GM18517 (cell line): ENCODE results near the gene HSDL2.

Experiments used
- ATAC-seq: cut with Tn5 transposase; IDR thresholded peaks from one replicate; pipeline ENCODE4 v1.9.1; 2021; ENCODE audit warnings: mild to moderate bottlenecking, moderate library complexity; ENCODE audit not compliant: unreplicated experiment

The HSDL2 gene

DNA sequence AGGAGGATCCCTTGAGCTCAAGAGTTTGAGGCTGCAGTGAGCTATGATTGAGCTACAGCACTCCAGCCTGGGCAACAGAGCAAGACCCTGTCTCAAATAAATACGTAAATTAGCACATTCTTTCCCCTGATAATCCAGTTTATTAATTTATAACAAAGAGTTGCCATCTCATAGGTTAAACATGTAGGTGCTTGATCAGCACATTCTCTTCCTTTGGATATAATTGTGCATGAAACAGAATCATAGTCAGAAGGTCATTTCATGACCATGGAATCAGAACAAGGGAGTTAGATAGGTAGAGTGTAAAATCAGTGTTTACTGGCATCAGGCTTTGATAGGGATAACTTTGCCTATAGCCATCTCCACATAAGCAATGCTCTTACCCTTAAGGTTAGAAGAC lies 63.7 kb downstream of the HSDL2 start:
- ATAC-seq = no peak

- ATAC-seq = no peak
These were observed 65.3 kb downstream of the HSDL2 start for GRCh38 chr9:112445196-112445595.

- no peak for ATAC-seq
These were observed 66.2 kb downstream of the HSDL2 start for GRCh38 chr9:112446080-112446479.

GRCh38 chr9:112446526-112446925 lies 66.6 kb downstream of the HSDL2 start:
- no peak for ATAC-seq

DNA sequence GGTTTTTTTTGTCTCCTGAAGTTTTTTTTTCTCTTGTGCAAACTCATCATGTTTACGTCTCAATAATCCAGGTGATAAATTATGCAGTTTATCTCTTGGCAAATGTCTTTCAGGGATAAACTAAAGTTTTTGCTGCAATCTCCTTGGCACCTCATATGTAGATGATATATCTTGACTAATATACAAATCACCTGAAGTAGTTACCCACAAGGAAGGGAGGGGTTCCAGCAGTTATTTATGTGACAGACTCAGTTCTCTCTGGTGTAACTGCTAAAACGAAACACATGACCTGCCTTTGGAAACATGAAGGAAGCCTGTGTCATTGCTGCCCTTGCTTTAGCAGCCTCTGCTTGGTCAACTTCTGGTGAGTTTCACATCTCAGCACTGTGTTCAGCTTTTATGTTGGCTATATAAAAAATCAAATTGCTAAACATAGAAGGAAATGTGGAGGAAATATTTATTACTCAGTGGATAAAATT lies 67.4 kb downstream of the HSDL2 start:
- ATAC-seq = no peak

DNA sequence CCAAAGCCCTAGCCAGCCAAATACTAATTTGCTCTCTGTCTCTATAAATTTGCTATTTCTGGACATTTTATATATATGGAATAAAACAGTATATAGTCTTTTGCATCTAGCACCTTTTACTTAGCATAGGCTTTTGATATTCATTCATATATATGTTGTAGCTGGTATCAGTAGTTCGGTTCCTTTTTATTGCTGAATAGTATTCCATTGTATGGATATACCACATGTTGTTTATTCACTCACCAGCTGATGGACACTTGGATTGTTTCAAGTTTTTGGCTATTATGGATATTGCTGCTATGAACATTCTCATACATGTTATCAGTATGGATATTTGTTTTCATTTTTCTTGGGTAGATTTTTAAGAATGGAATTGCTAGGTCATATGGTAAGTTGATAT lies 82.9 kb downstream of the HSDL2 start:
- ATAC-seq = no peak

GRCh38 chr9:112465352-112465751 lies 85.4 kb downstream of the HSDL2 start:
- ATAC-seq = no peak

- no peak for ATAC-seq
These were observed 93.1 kb downstream of the HSDL2 start for GRCh38 chr9:112472996-112473395.

DNA sequence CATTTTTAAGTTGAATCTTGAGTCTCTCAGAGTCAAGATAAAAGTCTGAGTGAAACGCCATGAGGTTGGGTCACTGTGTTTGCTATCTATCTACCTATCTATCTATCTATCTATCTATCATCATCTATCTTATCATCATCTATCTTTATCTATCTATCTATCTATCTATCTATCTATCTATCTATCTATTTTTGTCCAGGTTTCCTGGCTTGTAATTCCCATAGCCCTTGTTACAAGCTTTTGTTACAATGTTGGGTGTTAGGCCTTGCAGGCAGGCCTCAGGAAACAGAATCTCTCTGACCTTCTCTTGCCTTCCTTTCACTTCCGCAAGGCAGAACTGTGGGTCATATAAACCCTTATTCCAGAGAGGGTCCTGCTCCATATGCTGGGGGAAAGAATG lies 94.1 kb downstream of the HSDL2 start:
- ATAC-seq = no peak

- ATAC-seq = no peak
These were observed 95.4 kb downstream of the HSDL2 start for GRCh38 chr9:112475318-112475717.

GRCh38 chr9:112477330-112477729 lies 97.4 kb downstream of the HSDL2 start:
- no peak for ATAC-seq

- no peak for ATAC-seq
These were observed 99.3 kb downstream of the HSDL2 start for GRCh38 chr9:112479221-112479620.

DNA sequence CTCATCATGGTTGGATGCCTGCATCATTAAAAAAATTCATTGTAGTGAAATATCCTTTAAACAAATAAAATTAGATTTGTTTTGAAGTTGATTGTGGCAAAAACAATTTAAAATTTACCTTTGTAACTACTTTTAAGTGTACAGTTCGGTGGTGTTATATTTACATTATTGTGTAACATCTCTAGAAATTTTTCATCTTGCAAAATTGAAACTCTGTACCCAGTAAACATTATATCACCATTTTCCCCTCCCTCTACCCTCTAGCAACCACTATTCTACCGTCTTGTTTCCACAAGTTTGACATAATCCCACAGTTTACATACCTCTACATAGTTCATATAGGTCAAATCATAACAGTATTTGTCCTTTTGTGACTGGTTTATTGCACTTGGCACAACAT lies 104.7 kb downstream of the HSDL2 start:
- ATAC-seq = no peak

DNA sequence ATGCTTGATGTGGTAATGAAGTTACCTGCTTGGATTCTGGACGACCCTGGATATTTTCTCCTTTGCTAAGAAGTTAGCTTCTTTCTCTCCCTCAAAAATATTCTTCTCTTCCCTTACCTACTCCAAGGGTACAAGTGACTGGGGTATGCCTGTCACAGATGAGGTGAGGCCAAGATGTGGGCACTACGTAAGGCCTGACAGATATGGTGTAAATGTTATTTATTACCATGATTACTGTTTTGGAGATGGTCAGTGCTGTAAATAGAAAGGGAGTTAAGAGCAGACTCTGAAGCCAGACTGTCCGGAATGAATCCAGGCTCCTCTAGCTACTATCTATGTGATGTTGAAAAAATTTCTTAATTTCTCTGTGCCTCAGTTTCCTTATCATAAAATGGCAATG lies 105.7 kb downstream of the HSDL2 start:
- no peak for ATAC-seq

DNA sequence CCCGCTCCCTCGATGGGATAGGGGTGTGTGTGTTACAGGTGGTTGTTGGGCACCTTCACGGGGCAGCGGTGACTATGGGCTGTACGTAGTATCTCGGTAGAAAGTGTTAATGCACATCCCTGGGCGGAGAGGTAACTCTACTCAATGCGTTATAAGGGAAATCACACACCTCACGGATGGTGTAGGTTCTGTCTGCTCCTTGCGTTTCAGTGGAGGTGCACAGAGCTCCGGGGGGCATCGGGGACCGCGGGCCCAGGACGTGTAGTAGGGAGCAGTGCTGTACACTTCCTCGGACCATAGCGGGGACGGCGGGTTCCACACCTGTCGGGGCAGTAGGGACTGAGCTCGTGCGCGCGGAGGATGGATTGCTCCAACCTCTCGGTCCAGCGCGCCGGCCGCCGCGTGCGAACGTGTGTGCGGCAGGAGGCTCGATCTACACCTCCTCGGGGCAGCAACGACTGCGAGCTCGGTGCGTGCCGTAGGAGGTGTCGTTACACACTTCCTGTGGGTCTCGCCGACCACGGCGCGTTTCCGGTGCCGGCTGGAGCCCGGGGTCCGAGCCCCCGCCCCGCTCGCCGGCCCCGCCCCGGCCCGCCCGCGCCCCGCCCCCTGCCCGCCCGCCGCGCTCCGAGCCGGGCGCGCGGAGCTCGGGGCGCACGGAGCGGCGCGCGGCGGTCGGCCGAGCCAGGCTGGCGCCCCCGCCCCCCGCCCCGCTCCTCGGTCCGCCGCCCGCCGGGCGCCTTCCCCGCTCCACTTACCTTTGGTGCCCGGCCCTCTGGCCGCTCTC lies 106.5 kb downstream of the HSDL2 start, which contains the start of gene KIAA1958:
Gene KIAA1958, plus strand, starts transcription at position 607 of the 787 bp plus-strand sequence. CDS start 87,254 bp downstream, outside the sequence.
- ATAC-seq = peak; percentile 87

- ATAC-seq = peak; percentile 51
These were observed 107.3 kb downstream of the HSDL2 start for GRCh38 chr9:112487008-112487798.

GRCh38 chr9:112487799-112488340 lies 108.0 kb downstream of the HSDL2 start:
- no peak for ATAC-seq

- no peak for ATAC-seq
These were observed 109.2 kb downstream of the HSDL2 start for GRCh38 chr9:112489039-112489546.

DNA sequence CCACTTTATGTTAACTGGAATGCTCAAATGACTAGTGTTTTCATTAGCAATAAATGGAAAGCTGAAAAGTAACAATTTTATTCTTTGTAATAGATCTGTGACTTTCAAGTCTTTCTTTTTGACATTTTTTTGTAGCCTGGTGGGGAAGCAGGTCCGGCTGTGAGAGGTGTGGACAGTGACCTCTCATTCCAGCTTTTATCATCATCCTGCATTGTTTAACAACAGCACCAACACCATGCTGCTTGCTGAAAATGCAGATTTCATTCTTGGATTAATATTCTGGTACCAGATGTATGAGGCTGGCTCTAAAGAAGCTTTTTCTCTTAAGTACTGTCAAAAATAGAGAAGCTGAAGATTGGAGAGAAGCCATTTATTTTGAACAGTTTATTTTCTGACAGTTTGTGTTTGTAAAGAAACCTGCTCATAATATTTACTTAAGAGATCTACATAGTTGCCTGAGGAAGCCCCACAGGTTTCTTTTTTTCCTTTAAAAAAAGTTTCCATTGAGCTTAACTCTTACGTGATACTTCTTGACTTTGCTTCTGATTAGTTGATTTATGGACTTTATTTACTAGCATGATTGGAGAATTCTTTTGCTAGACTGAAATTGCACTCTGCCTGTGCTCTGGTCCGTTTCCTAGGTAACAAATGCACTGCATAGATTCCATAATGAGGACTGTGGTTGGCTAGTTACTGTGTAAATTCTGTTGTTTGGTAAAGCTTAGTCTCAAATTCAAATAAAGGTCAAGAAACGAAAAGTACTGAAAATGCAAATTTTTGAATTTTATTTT lies 110.2 kb downstream of the HSDL2 start:
- no peak for ATAC-seq

- no peak for ATAC-seq
These were observed 113.7 kb downstream of the HSDL2 start for GRCh38 chr9:112493393-112494137.
